WTC11 (cell line): ENCODE data around the gene STXBP6. TPM values are rescaled to one million over a fixed set of nuclear protein-coding genes. Genes with fewer than 3 reads are reported as not detected.

ENCODE experiments used
- ATAC-seq: fragments of 200-7000 bp; cut with Tn5 transposase; 2 replicates; pipeline ENCODE4 v1.10.0; 2021; ENCODE audit warnings: mild to moderate bottlenecking, moderate library complexity
- CTCF ChIA-PET: fragments of 300-600 bp; sonication (Branson Sonifier 250); formaldehyde crosslinking; loops from one replicate; lab custom pipeline; 2021; ENCODE audit warnings: antibody characterized with exemption; lab: Charles Lee
- POLR2A ChIA-PET: fragments of 350-600 bp; sonication (Branson Sonifier 250); formaldehyde crosslinking; loops from one replicate; lab custom pipeline; 2021; ENCODE audit warnings: antibody characterized with exemption; lab: Charles Lee
- DNase-seq: peaks from one replicate; pipeline ENCODE4 v3.0.0; 2021; ENCODE audit warnings: low spot score
- H3K27ac Mint-ChIP-seq: 2 replicates; pipeline ENCODE4 v1.8.0; 2021; ENCODE audit warnings: mixed read lengths
- H3K27me3 Mint-ChIP-seq: 2 replicates; pipeline ENCODE4 v1.8.0; 2021; ENCODE audit warnings: low read depth, mild to moderate bottlenecking, moderate library complexity, mixed read lengths
- H3K36me3 Mint-ChIP-seq: 2 replicates; pipeline ENCODE4 v1.8.0; 2021; ENCODE audit warnings: mixed read lengths
- H3K4me1 Mint-ChIP-seq: 2 replicates; pipeline ENCODE4 v1.8.0; 2022; ENCODE audit warnings: mixed read lengths
- H3K4me3 Mint-ChIP-seq: 2 replicates; pipeline ENCODE4 v1.8.0; 2021; ENCODE audit warnings: mild to moderate bottlenecking, moderate library complexity, mixed read lengths
- H3K9me3 Mint-ChIP-seq: 2 replicates; pipeline ENCODE4 v1.8.0; 2021; ENCODE audit warnings: mixed read lengths
- ATF2 ChIP-seq: sonication (generic); formaldehyde crosslinking; IDR thresholded peaks from 2 replicates; pipeline ENCODE4 v1.8.1; 2022; ENCODE audit warnings: low read depth, missing genetic modification reagents, borderline replicate concordance
- ATF3 ChIP-seq: sonication (generic); formaldehyde crosslinking; conservative IDR thresholded peaks from 2 replicates; pipeline ENCODE4 v1.8.1; 2022; ENCODE audit warnings: mild to moderate bottlenecking, missing genetic modification reagents
- CTCF ChIP-seq: fragments of 200-600 bp; IDR thresholded peaks from 2 replicates; pipeline ENCODE4 v1.8.0; 2022; ENCODE audit warnings: antibody characterized with exemption
- E2F1 ChIP-seq: sonication (generic); formaldehyde crosslinking; IDR thresholded peaks from 2 replicates; pipeline ENCODE4 v1.8.0; 2022; ENCODE audit warnings: mild to moderate bottlenecking, missing genetic modification reagents
- EMX1 ChIP-seq: fragments of 250-450 bp; sonication (Bioruptor Pico); IDR thresholded peaks from 2 replicates; pipeline ENCODE4 v1.8.0; 2021; ENCODE audit warnings: mild to moderate bottlenecking
- FOXJ3 ChIP-seq: sonication (generic); formaldehyde crosslinking; IDR thresholded peaks from 2 replicates; pipeline ENCODE4 v1.9.0; 2021; ENCODE audit warnings: missing genetic modification reagents, mild to moderate bottlenecking, borderline replicate concordance
- GABPB1 ChIP-seq: sonication (generic); formaldehyde crosslinking; IDR thresholded peaks from 2 replicates; pipeline ENCODE4 v1.8.1; 2023; ENCODE audit warnings: mild to moderate bottlenecking, missing genetic modification reagents
- GTF2I ChIP-seq: fragments of 250-450 bp; sonication (Bioruptor Pico); conservative IDR thresholded peaks from 2 replicates; pipeline ENCODE4 v1.4.0; 2021; ENCODE audit warnings: mild to moderate bottlenecking
- JUN ChIP-seq: sonication (generic); formaldehyde crosslinking; IDR thresholded peaks from 2 replicates; pipeline ENCODE4 v1.8.0; 2023; ENCODE audit warnings: mild to moderate bottlenecking, missing genetic modification reagents
- MAX ChIP-seq: sonication (generic); formaldehyde crosslinking; IDR thresholded peaks from 2 replicates; pipeline ENCODE4 v1.8.0; 2022; ENCODE audit warnings: mild to moderate bottlenecking, missing genetic modification reagents
- NR1H2 ChIP-seq: sonication (generic); formaldehyde crosslinking; IDR thresholded peaks from 2 replicates; pipeline ENCODE4 v1.9.0; 2021; ENCODE audit warnings: mild to moderate bottlenecking, moderate library complexity, missing genetic modification reagents
- NR2C2 ChIP-seq: sonication (generic); formaldehyde crosslinking; IDR thresholded peaks from 2 replicates; pipeline ENCODE4 v1.8.0; 2022; ENCODE audit warnings: mild to moderate bottlenecking, missing genetic modification reagents
- PRDM15 ChIP-seq: sonication (generic); formaldehyde crosslinking; IDR thresholded peaks from 2 replicates; pipeline ENCODE4 v1.8.0; 2022; ENCODE audit warnings: missing genetic modification reagents
- USF2 ChIP-seq: sonication (generic); formaldehyde crosslinking; IDR thresholded peaks from 2 replicates; pipeline ENCODE4 v1.8.1; 2023; ENCODE audit warnings: mild to moderate bottlenecking, missing genetic modification reagents, moderate library complexity
- ZNF121 ChIP-seq: sonication (generic); formaldehyde crosslinking; IDR thresholded peaks from 2 replicates; pipeline ENCODE4 v1.8.0; 2023; ENCODE audit warnings: missing genetic modification reagents
- ZNF219 ChIP-seq: sonication (generic); formaldehyde crosslinking; IDR thresholded peaks from 2 replicates; pipeline ENCODE4 v1.8.0; 2023; ENCODE audit warnings: missing genetic modification reagents, mild to moderate bottlenecking, borderline replicate concordance
- ZNF263 ChIP-seq: sonication (generic); formaldehyde crosslinking; IDR thresholded peaks from 2 replicates; pipeline ENCODE4 v1.8.1; 2022; ENCODE audit warnings: low read depth, mild to moderate bottlenecking, moderate library complexity, missing genetic modification reagents
- ZNF423 ChIP-seq: fragments of 250-450 bp; sonication (Bioruptor Pico); IDR thresholded peaks from 2 replicates; pipeline ENCODE4 v2.1.2; 2022; ENCODE audit warnings: mild to moderate bottlenecking, moderate library complexity
- ZNF512 ChIP-seq: sonication (generic); formaldehyde crosslinking; IDR thresholded peaks from 2 replicates; pipeline ENCODE4 v1.8.1; 2022; ENCODE audit warnings: missing genetic modification reagents, borderline replicate concordance
- total RNA-seq: library from RNA; stranded (reverse); gene quantifications from 3 replicates; pipeline ENCODE4 v1.2.3, GENCODE V29; 2021

Gene STXBP6
- total RNA-seq, 1 experiment from 2014 or later: 4.2 TPM

- no peak for TF ChIP-seq PRDM15 (CRISPR knock-in tag)
Measured at GRCh38 chr14:24959791-24960331, 90.1 kb downstream of the STXBP6 start (continued).

- ChIA-PET CTCF (no interaction called here), POLR2A (no interaction called here)
- Mint-ChIP-seq H3K4me1 (peaks cover 24% of the 10 kb centered on the region), H3K4me3 (no peak overlapping the region), H3K27ac (no peak overlapping the region), H3K36me3 (no peaks in the 10 kb centered on the region), H3K9me3 (peaks cover 3% of the 10 kb centered on the region; the same call in 1 of the 2 replicates), H3K27me3 (no peaks in the 10 kb centered on the region)
- DNase-seq (no peak), ATAC-seq (no peak)
- TF ChIP-seq ZNF423 (CRISPR knock-in tag) (no peak), USF2 (CRISPR knock-in tag) (no peak), EMX1 (CRISPR knock-in tag) (no peak), GABPB1 (no peak), FOXJ3 (no peak), GTF2I (no peak), NR1H2 (CRISPR knock-in tag) (no peak), ZNF121 (CRISPR knock-in tag) (no peak), CTCF (no peak), JUN (no peak), ATF2 (no peak), ZNF219 (CRISPR knock-in tag) (no peak), ATF3 (CRISPR knock-in tag) (no peak), MAX (CRISPR knock-in tag) (no peak), NR2C2 (CRISPR knock-in tag) (no peak), ZNF512 (CRISPR knock-in tag) (no peak), E2F1 (CRISPR knock-in tag) (no peak), ZNF263 (CRISPR knock-in tag) (no peak)
Measured at GRCh38 chr14:24958271-24958670, 91.7 kb downstream of the STXBP6 start.
